Measurements from ENCODE around the gene RPGR.

- TF ChIP-seq, protein P1, sequence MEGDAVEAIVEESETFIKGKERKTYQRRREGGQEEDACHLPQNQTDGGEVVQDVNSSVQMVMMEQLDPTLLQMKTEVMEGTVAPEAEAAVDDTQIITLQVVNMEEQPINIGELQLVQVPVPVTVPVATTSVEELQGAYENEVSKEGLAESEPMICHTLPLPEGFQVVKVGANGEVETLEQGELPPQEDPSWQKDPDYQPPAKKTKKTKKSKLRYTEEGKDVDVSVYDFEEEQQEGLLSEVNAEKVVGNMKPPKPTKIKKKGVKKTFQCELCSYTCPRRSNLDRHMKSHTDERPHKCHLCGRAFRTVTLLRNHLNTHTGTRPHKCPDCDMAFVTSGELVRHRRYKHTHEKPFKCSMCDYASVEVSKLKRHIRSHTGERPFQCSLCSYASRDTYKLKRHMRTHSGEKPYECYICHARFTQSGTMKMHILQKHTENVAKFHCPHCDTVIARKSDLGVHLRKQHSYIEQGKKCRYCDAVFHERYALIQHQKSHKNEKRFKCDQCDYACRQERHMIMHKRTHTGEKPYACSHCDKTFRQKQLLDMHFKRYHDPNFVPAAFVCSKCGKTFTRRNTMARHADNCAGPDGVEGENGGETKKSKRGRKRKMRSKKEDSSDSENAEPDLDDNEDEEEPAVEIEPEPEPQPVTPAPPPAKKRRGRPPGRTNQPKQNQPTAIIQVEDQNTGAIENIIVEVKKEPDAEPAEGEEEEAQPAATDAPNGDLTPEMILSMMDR (conservative IDR thresholded peaks at IDR 0.05): no peak
- no peak for TF ChIP-seq EZH2 (IDR thresholded peaks at IDR 0.05; ENCODE audit: low read depth)
Measured at GRCh38 chrX:38232079-38232686, 95.1 kb downstream of the RPGR start.
